GM12892 (cell line): ENCODE data around the gene TSSK2.

ENCODE experiments used
- POLR2A ChIP-seq: IDR thresholded peaks from 2 replicates; pipeline ENCODE4 v1.6.1; 2011; ENCODE audit warnings: low read depth, low read length, control low read depth
- POLR2AphosphoS5 ChIP-seq: IDR thresholded peaks from 2 replicates; pipeline ENCODE4 v1.6.1; 2011; ENCODE audit warnings: low read depth, low read length, control low read depth
- TAF1 ChIP-seq: IDR thresholded peaks from 2 replicates; pipeline ENCODE4 v1.6.1; 2011; ENCODE audit warnings: low read depth, mild to moderate bottlenecking, control low read depth, low read length, borderline replicate concordance

DNA sequence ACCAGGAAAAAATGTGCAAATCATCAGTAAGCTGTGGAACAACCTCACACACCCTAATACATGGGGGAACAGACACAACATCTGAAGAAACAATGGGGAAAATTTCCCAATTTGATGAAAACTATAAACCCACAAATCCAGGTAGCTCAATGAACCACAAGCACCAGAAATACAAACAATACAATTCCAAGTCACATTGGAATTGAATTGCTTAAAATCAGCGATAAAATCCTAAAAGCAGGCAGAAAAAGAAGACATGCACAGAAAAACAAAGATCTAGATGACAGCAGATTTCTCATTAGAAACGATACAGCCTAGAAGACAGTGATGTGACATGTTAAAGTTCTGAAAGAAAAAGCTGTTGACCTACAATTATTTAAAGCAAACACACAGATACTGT lies 40.9 kb upstream of the TSSK2 start:
- TF ChIP-seq POLR2A (no peak), TAF1 (no peak), POLR2AphosphoS5 (no peak)
